Endodermal cell (in vitro differentiated cells): ENCODE measurements around the gene NSFL1C. TPM values are rescaled to one million over a fixed set of nuclear protein-coding genes. Genes with fewer than 3 reads are reported as not detected.

Source experiments
- DNase-seq: peaks from one replicate; pipeline ENCODE4 v3.0.0-alpha.2; 2017
- H3K27ac ChIP-seq: 2 replicates; pipeline ENCODE4 v1.5.1; 2013; ENCODE audit warnings: mild to moderate bottlenecking, low read depth, low read length, moderate library complexity
- H3K27me3 ChIP-seq: 2 replicates; pipeline ENCODE4 v1.6.1; 2013; ENCODE audit warnings: mild to moderate bottlenecking, low read length, moderate library complexity; ENCODE audit not compliant: insufficient read depth, control insufficient read depth, poor library complexity, severe bottlenecking
- H3K36me3 ChIP-seq: 2 replicates; pipeline ENCODE4 v1.7.0; 2013; ENCODE audit warnings: mild to moderate bottlenecking, low read length, moderate library complexity; ENCODE audit not compliant: control insufficient read depth, insufficient read depth
- H3K4me1 ChIP-seq: one replicate; pipeline ENCODE4 v1.7.0; 2013; ENCODE audit warnings: low read length; ENCODE audit not compliant: control insufficient read depth, insufficient read depth
- H3K4me3 ChIP-seq: 2 replicates; pipeline ENCODE4 v1.5.1; 2013; ENCODE audit warnings: mild to moderate bottlenecking, low read length, moderate library complexity
- H3K9ac ChIP-seq: 2 replicates; pipeline ENCODE4 v1.6.1; 2013; ENCODE audit warnings: mild to moderate bottlenecking, low read length, moderate library complexity; ENCODE audit not compliant: poor library complexity, severe bottlenecking; ENCODE audit errors: extremely low read depth
- H3K9me3 ChIP-seq: 2 replicates; pipeline ENCODE4 v1.6.1; 2013; ENCODE audit warnings: mild to moderate bottlenecking, low read length, moderate library complexity; ENCODE audit not compliant: control insufficient read depth
- H3K27ac Mint-ChIP-seq: 2 replicates; pipeline ENCODE4 v1.8.0; 2020; ENCODE audit warnings: mixed read lengths
- H3K27me3 Mint-ChIP-seq: 2 replicates; pipeline ENCODE4 v1.8.0; 2021; ENCODE audit warnings: mild to moderate bottlenecking, mixed read lengths; ENCODE audit not compliant: insufficient read depth
- H3K36me3 Mint-ChIP-seq: 2 replicates; pipeline ENCODE4 v1.8.0; 2020; ENCODE audit warnings: low read depth, mixed read lengths
- H3K4me1 Mint-ChIP-seq: 2 replicates; pipeline ENCODE4 v1.8.0; 2020; ENCODE audit warnings: mixed read lengths
- H3K4me3 Mint-ChIP-seq: 2 replicates; pipeline ENCODE4 v1.8.0; 2020; ENCODE audit warnings: mild to moderate bottlenecking, moderate library complexity, mixed read lengths
- H3K9me3 Mint-ChIP-seq: 2 replicates; pipeline ENCODE4 v1.8.0; 2020; ENCODE audit warnings: mild to moderate bottlenecking, mixed read lengths
- WGBS, 2 experiments: methylation state at CpG; one replicate each; pipeline versions ENCODE4 v1.1.5 to v1.1.7; 2013; ENCODE audit warnings: missing lambda C conversion rate in 2 of 2, mixed read lengths in 1 of 2; ENCODE audit not compliant: insufficient coverage in 1 of 2, insufficient read length in 1 of 2; 5-methylcytosine and 5-hydroxymethylcytosine counted together
- total RNA-seq, 2 donors: library from RNA; stranded (reverse); fragmentation: NEBNext Ultra II Directional in 1 of 2; extraction: Animal tissue kit (Norgen Biotek cat#: 25700) in 1 of 2; gene quantifications; 2 replicates in 1 of 2; 3 replicates in 1 of 2; pipeline ENCODE4 v1.2.1, GENCODE V29; 2021
- TF ChIP-seq, protein P1 (sequence below): fragments of 200-600 bp; sonication (generic); conservative IDR thresholded peaks from 2 replicates; pipeline ENCODE4 v1.5.0; 2021; ENCODE audit warnings: antibody characterized with exemption, mild to moderate bottlenecking

NSFL1C gene
- total RNA-seq, 2 donors from 2014 or later: 90.9 to 117 TPM

DNA sequence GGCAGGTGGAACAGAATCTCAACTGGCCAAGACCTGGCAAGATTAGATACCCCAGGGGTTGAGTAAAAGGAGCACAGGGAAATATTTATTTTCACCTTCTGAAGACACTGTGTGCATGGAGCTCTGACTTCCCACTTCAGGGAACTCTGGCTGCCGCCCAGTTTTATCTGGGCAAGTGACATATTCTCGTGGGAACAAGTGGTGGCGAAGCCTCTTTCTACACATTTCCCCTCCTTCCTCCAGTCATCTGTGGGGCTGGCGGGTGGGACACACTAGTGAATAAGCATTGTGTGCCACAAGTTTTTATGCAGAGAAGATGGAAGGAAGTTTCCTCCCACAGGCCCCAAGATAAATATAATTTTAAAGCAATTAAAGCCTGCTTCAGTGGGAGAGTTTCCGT is 23.6 kb downstream of the NSFL1C start:
- Mint-ChIP-seq H3K36me3 (peaks cover 53% of the 10 kb centered on the region), H3K9me3 (no peaks in the 10 kb centered on the region), H3K4me1 (no peaks in the 10 kb centered on the region), H3K27ac (no peak overlapping the region), H3K27me3 (no peaks in the 10 kb centered on the region), H3K4me3 (no peak overlapping the region)
- Histone ChIP-seq H3K9ac (no peak overlapping the region), H3K36me3 (peaks cover 63% of the 10 kb centered on the region), H3K4me3 (no peak overlapping the region), H3K4me1 (no peaks in the 10 kb centered on the region), H3K27ac (no peak overlapping the region), H3K9me3 (no peaks in the 10 kb centered on the region), H3K27me3 (no peaks in the 10 kb centered on the region)
- TF ChIP-seq, protein P1, sequence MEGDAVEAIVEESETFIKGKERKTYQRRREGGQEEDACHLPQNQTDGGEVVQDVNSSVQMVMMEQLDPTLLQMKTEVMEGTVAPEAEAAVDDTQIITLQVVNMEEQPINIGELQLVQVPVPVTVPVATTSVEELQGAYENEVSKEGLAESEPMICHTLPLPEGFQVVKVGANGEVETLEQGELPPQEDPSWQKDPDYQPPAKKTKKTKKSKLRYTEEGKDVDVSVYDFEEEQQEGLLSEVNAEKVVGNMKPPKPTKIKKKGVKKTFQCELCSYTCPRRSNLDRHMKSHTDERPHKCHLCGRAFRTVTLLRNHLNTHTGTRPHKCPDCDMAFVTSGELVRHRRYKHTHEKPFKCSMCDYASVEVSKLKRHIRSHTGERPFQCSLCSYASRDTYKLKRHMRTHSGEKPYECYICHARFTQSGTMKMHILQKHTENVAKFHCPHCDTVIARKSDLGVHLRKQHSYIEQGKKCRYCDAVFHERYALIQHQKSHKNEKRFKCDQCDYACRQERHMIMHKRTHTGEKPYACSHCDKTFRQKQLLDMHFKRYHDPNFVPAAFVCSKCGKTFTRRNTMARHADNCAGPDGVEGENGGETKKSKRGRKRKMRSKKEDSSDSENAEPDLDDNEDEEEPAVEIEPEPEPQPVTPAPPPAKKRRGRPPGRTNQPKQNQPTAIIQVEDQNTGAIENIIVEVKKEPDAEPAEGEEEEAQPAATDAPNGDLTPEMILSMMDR: no peak
- DNase-seq: no peak
- 91 to 100% methylated on average over 2 to 5 of the region's 5 CpGs for WGBS, 2 experiments

DNA sequence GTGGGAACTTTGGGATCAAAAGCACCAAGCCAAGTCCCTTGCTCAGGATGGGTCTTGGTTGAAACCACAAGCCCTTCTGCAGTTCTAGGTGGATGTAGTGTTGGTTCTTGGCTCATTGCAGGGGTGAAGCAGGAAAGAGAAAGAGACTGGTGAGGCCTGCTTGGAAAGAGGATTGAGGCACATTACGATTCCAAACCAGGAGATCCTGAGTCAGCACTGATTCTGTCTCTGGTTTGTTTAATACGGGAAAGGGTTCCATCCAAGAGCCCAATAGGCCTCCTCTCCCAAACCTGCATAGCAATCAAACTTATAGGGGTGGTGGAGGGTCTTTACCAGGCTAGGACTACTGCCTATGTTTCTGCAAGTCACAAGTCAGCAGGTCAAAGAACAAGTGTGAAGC is 24.3 kb downstream of the NSFL1C start:
- Mint-ChIP-seq H3K27ac (no peak overlapping the region), H3K4me1 (no peaks in the 10 kb centered on the region), H3K36me3 (peaks cover 46% of the 10 kb centered on the region), H3K4me3 (no peak overlapping the region), H3K9me3 (no peaks in the 10 kb centered on the region), H3K27me3 (no peaks in the 10 kb centered on the region)
- H3K9ac ChIP-seq: no peak overlapping the region
- TF ChIP-seq, protein P1: no peak
- H3K4me1 ChIP-seq: no peaks in the 10 kb centered on the region
- no peaks in the 10 kb centered on the region for H3K9me3 ChIP-seq
- WGBS, 2 experiments: 96 to 100% methylated on average over 1 to 2 of the region's 2 CpGs
- H3K4me3 ChIP-seq: no peak overlapping the region
- no peaks in the 10 kb centered on the region for H3K27me3 ChIP-seq
- H3K36me3 ChIP-seq: peaks cover 55% of the 10 kb centered on the region
- DNase-seq: no peak
- H3K27ac ChIP-seq: no peak overlapping the region

DNA sequence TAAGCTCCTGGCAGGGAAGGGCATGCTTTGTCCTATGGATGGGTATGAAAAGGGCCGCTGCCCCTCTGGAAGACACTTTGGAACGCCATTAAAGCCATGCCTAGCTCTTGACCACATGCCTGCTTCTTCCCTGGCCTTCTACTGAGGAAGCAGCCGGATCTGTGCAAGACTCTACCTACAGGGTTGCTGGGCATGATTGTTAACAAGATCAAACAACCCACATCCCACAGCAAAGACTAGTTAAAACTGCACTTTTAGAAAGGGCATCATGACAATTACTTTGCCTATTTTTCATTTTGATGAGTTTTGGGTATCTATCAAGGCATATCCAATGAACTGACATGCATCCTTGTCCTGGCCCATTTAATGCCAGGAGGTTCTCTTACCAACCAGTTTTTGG is 25.5 kb downstream of the NSFL1C start:
- H3K4me1 ChIP-seq: no peaks in the 10 kb centered on the region
- WGBS, 2 experiments: 95 to 96% methylated on average over 3 of the region's 3 CpGs
- no peak overlapping the region for H3K4me3 Mint-ChIP-seq
- no peaks in the 10 kb centered on the region for H3K27me3 ChIP-seq
- H3K27ac Mint-ChIP-seq: no peak overlapping the region
- DNase-seq: no peak
- no peaks in the 10 kb centered on the region for H3K4me1 Mint-ChIP-seq
- H3K27me3 Mint-ChIP-seq: no peaks in the 10 kb centered on the region
- TF ChIP-seq, protein P1: no peak
- no peaks in the 10 kb centered on the region for H3K9me3 Mint-ChIP-seq
- H3K27ac ChIP-seq: no peak overlapping the region
- H3K36me3 Mint-ChIP-seq: peaks cover 35% of the 10 kb centered on the region
- no peak overlapping the region for H3K4me3 ChIP-seq
- peaks cover 43% of the 10 kb centered on the region for H3K36me3 ChIP-seq
- H3K9ac ChIP-seq: no peak overlapping the region
- H3K9me3 ChIP-seq: no peaks in the 10 kb centered on the region
